D721Med (cell line): ENCODE data around the gene SETD7.
A peak's percentile ranks its signal among the peaks of the same experiment; 100 is the strongest.

Experiments
- DNase-seq: peaks from one replicate; pipeline ENCODE4 v3.0.0; 2011; ENCODE audit warnings: low spot score; ENCODE audit not compliant: insufficient read length
- FAIRE-seq: peaks from 2 replicates; lab custom pipeline; 2011; peaks lifted over from hg19 to GRCh38; lab: Jason Lieb, UNC
- TF ChIP-seq, protein P1 (sequence below): IDR thresholded peaks from 2 replicates; pipeline ENCODE4 v1.5.1; 2012; ENCODE audit warnings: mild to moderate bottlenecking, control low read depth; ENCODE audit not compliant: insufficient read depth; ENCODE audit errors: missing control alignments

The SETD7 gene

GRCh38 chr4:139587446-139587845, 31.4 kb upstream of the SETD7 start:
- no peak for FAIRE-seq
- no peak for DNase-seq
- TF ChIP-seq, protein P1, sequence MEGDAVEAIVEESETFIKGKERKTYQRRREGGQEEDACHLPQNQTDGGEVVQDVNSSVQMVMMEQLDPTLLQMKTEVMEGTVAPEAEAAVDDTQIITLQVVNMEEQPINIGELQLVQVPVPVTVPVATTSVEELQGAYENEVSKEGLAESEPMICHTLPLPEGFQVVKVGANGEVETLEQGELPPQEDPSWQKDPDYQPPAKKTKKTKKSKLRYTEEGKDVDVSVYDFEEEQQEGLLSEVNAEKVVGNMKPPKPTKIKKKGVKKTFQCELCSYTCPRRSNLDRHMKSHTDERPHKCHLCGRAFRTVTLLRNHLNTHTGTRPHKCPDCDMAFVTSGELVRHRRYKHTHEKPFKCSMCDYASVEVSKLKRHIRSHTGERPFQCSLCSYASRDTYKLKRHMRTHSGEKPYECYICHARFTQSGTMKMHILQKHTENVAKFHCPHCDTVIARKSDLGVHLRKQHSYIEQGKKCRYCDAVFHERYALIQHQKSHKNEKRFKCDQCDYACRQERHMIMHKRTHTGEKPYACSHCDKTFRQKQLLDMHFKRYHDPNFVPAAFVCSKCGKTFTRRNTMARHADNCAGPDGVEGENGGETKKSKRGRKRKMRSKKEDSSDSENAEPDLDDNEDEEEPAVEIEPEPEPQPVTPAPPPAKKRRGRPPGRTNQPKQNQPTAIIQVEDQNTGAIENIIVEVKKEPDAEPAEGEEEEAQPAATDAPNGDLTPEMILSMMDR: no peak

DNA sequence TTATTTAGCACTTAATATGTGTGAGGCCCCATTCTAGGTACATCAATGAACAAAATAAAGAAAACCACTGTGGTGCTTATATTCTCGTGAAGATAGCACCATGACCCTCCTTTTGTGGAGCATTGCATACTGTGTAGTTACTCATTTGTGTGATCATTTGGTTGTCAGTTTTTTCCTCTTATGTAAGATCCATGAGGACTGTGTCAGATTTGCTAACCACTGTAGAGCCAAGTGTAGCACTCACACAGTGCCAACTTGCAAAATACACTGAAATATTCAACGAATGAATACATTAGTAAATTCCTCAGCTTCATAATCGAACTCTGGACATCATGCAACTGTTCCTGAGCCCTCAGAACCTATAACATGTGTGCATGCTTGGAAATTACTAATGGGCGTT, 29.5 kb upstream of the SETD7 start:
- TF ChIP-seq, protein P1: no peak
- FAIRE-seq (no peak), DNase-seq (no peak)

GRCh38 chr4:139584784-139585183, 28.8 kb upstream of the SETD7 start:
- TF ChIP-seq, protein P1: no peak
- DNase-seq (no peak), FAIRE-seq (no peak)

- FAIRE-seq: no peak
- DNase-seq: no peak
- TF ChIP-seq, protein P1: no peak
Measured at GRCh38 chr4:139584013-139584412, 28.0 kb upstream of the SETD7 start.

- FAIRE-seq: no peak
- DNase-seq: no peak
- TF ChIP-seq, protein P1: peak; percentile 9
Measured at GRCh38 chr4:139582044-139582443, 26.0 kb upstream of the SETD7 start.

DNA sequence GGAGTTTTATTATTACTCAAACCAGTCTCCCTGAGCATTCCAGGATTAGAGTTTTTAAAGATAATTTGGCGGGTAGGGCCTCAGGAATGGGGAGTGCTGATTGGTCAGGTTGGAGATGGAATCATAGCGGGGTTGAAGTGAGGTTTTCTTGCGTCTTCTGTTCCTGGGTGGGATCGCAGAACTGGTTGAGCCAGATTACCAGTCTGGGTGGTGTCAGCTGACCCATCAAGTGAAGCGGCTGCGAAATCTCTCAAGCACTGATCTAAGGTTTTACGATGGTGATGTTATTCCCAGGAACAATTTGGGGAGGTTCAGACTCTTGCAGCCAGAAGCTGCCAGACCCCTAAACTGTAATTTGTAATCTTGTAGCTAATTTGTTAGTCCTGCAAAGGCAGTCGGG, 25.1 kb upstream of the SETD7 start:
- FAIRE-seq: no peak
- TF ChIP-seq, protein P1: no peak
- DNase-seq: no peak

- no peak for FAIRE-seq
- TF ChIP-seq, protein P1: no peak
- DNase-seq: no peak
Measured at GRCh38 chr4:139576219-139576618, 20.2 kb upstream of the SETD7 start.
